Spleen (tissue), 11 donors: ENCODE measurements around the gene FREY1. TPM values are rescaled to one million over a fixed set of nuclear protein-coding genes. Genes with fewer than 3 reads are reported as not detected.

Source experiments
- DNase-seq: peaks from one replicate; pipeline ENCODE4 v3.0.0-alpha.2; 2020
- H3K27ac ChIP-seq, 8 donors: fragments of 200-600 bp; sonication (generic) in 7 of 8; 1 replicate in 4 of 8; 2 replicates in 4 of 8; pipeline versions ENCODE4 v1.5.0 to v1.8.0; 2016 to 2021; ENCODE audit warnings: inconsistent platforms in 4 of 8, mild to moderate bottlenecking in 4 of 8, moderate library complexity in 1 of 8
- H3K27me3 ChIP-seq, 7 donors: fragments of 200-600 bp; sonication (generic) in 6 of 7; replicated peaks in 1 of 7; 1 replicate in 4 of 7; 2 replicates in 3 of 7; pipeline versions ENCODE4 v1.5.0 to v1.8.0; 2016 to 2021; ENCODE audit warnings: inconsistent platforms in 3 of 7, mild to moderate bottlenecking in 1 of 7
- H3K36me3 ChIP-seq, 6 donors: fragments of 200-600 bp; sonication (generic) in 5 of 6; 1 replicate in 4 of 6; 2 replicates in 2 of 6; pipeline versions ENCODE4 v1.5.0 to v1.8.0; 2016 to 2021; ENCODE audit warnings: inconsistent platforms in 2 of 6
- H3K4me1 ChIP-seq, 6 donors: fragments of 200-600 bp; sonication (generic) in 5 of 6; 1 replicate in 3 of 6; 2 replicates in 3 of 6; pipeline versions ENCODE4 v1.5.0 to v1.8.0; 2016 to 2021; ENCODE audit warnings: inconsistent platforms in 3 of 6
- H3K4me3 ChIP-seq, 8 donors: fragments of 200-600 bp; sonication (generic) in 7 of 8; 1 replicate in 4 of 8; 2 replicates in 4 of 8; pipeline versions ENCODE4 v1.5.0 to v1.8.0; 2016 to 2021; ENCODE audit warnings: inconsistent platforms in 4 of 8, mild to moderate bottlenecking in 4 of 8, moderate library complexity in 2 of 8
- H3K9me3 ChIP-seq, 8 donors: fragments of 200-600 bp; sonication (generic) in 7 of 8; 1 replicate in 4 of 8; 2 replicates in 4 of 8; pipeline versions ENCODE4 v1.5.0 to v1.8.0; 2016 to 2021; ENCODE audit warnings: inconsistent platforms in 4 of 8
- POLR2A ChIP-seq, 3 donors: fragments of 450-650 bp; IDR thresholded peaks; one replicate each; pipeline ENCODE4 v1.5.1; 2017; ENCODE audit warnings: antibody characterized with exemption in 3 of 3, mild to moderate bottlenecking in 1 of 3
- POLR2AphosphoS5 ChIP-seq, 3 donors: sonication (generic); formaldehyde crosslinking; IDR thresholded peaks; one replicate each; pipeline ENCODE4 v1.5.1; 2017; ENCODE audit warnings: antibody characterized with exemption in 3 of 3
- WGBS, 5 donors: extraction: QIAGEN DNeasy Blood & Tissue Kit in 3 of 5; methylation state at CpG; one replicate each; pipeline versions ENCODE4 v1.1.5 to v1.1.7; 2013 to 2018; 5-methylcytosine and 5-hydroxymethylcytosine counted together
- intact Hi-C: fragments of 100-400 bp; cut with DNase I; formaldehyde crosslinking; loops from one replicate; pipeline ENCODE4 v1.15.0; 2023; ENCODE audit warnings: low total_unique reads
- polyA plus RNA-seq, 3 donors: library from polyadenylated mRNA; stranded (reverse); fragments of 200-250 nt; gene quantifications; one replicate each; pipeline ENCODE4 v1.2.1, GENCODE V29; 2013
- total RNA-seq, 7 donors: library from RNA; depleted of rRNA in 3 of 7; stranded (reverse); fragments of >200 nt in 3 of 7; fragmentation: NEBNext Ultra II Directional in 4 of 7; extraction: Animal tissue kit (Norgen Biotek cat#: 25700) in 4 of 7; gene quantifications; one replicate each; pipeline versions ENCODE4 v1.1.0 to v1.2.1, GENCODE V29; 2016 to 2021
- TF ChIP-seq, protein P1 (sequence below), 11 experiments: fragments of 200-600 bp in 7 of 11; fragments of 450-650 bp in 4 of 11; sonication (generic) in 4 of 11; IDR thresholded peaks in 8 of 11; conservative IDR thresholded peaks in 3 of 11; 1 replicate in 7 of 11; 2 replicates in 4 of 11; pipeline versions ENCODE4 v1.4.0 to v1.8.0; 2016 to 2021; ENCODE audit warnings: antibody characterized with exemption in 11 of 11, inconsistent platforms in 4 of 11, mild to moderate bottlenecking in 1 of 11
- donor health status: healthy with polysubstance abuse.
- donor health status: DM: no; HTN: no; CAD: no; lungs with moderate emphysema.
- donor health status: DM: no; HTN: no; CAD: no.
- donor health status: Bipolar disorder and iron deficiency.
- donor health status: healthy.
- donor health status: DM: no; HTN: no; CAD: no.
- donor health status: DM: yes; HTN: yes; CAD: no.

FREY1 gene
- total and polyA plus RNA-seq, 10 donors: 0.13 to 2.0 (median 0.79) TPM; not detected in 2

- Histone ChIP-seq H3K9me3 (no peaks in the 10 kb centered on the region), H3K27ac (peak overlapping the region in 3 of 8 donors; percentile 24 to 86 (median 80)), H3K36me3 (peaks cover 0 to 23% (median 6%) of the 10 kb centered on the region in 6 donors), H3K4me3 (no peak overlapping the region), H3K27me3 (peaks cover 0 to 36% (median 12%) of the 10 kb centered on the region in 7 donors), H3K4me1 (peaks cover 9 to 80% (median 50%) of the 10 kb centered on the region in 6 donors)
- TF ChIP-seq POLR2A (IDR thresholded peaks at IDR 0.05): no peak
- TF ChIP-seq POLR2AphosphoS5 (IDR thresholded peaks at IDR 0.05): peak; percentile 18 to 61 (median 27)
- 31 to 60% (median 37%) methylated on average over 12 to 15 of the region's 15 CpGs for WGBS, 5 donors
- intact Hi-C loops: no loop called here
- peak; percentile 78 for DNase-seq
Observed at GRCh38 chr11:45927332-45927683, 20.2 kb upstream of the FREY1 start.

- peak overlapping the region in 3 of 8 donors; percentile 24 to 86 (median 80) for H3K27ac ChIP-seq
- H3K4me1 ChIP-seq: peaks cover 12 to 80% (median 51%) of the 10 kb centered on the region in 6 donors
- TF ChIP-seq POLR2AphosphoS5 (IDR thresholded peaks at IDR 0.05) (peak in 1 of 3 donors; percentile 1), POLR2A (IDR thresholded peaks at IDR 0.05) (no peak)
- TF ChIP-seq, protein P1, sequence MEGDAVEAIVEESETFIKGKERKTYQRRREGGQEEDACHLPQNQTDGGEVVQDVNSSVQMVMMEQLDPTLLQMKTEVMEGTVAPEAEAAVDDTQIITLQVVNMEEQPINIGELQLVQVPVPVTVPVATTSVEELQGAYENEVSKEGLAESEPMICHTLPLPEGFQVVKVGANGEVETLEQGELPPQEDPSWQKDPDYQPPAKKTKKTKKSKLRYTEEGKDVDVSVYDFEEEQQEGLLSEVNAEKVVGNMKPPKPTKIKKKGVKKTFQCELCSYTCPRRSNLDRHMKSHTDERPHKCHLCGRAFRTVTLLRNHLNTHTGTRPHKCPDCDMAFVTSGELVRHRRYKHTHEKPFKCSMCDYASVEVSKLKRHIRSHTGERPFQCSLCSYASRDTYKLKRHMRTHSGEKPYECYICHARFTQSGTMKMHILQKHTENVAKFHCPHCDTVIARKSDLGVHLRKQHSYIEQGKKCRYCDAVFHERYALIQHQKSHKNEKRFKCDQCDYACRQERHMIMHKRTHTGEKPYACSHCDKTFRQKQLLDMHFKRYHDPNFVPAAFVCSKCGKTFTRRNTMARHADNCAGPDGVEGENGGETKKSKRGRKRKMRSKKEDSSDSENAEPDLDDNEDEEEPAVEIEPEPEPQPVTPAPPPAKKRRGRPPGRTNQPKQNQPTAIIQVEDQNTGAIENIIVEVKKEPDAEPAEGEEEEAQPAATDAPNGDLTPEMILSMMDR (IDR thresholded peaks at IDR 0.05 in 8 of 11, conservative IDR thresholded peaks at IDR 0.05 in 3 of 11): no peak
- H3K27me3 ChIP-seq: peaks cover 0 to 42% (median 18%) of the 10 kb centered on the region in 7 donors
- H3K9me3 ChIP-seq: no peaks in the 10 kb centered on the region
- 84 to 94% (median 91%) methylated on average over 12 of the region's 12 CpGs for WGBS, 5 donors
- no peak overlapping the region for H3K4me3 ChIP-seq
- intact Hi-C loops: no loop called here
- H3K36me3 ChIP-seq: peaks cover 0 to 18% (median 1%) of the 10 kb centered on the region in 6 donors
- peak; percentile 79 for DNase-seq
Observed at GRCh38 chr11:45926536-45927331, 19.7 kb upstream of the FREY1 start.

DNA sequence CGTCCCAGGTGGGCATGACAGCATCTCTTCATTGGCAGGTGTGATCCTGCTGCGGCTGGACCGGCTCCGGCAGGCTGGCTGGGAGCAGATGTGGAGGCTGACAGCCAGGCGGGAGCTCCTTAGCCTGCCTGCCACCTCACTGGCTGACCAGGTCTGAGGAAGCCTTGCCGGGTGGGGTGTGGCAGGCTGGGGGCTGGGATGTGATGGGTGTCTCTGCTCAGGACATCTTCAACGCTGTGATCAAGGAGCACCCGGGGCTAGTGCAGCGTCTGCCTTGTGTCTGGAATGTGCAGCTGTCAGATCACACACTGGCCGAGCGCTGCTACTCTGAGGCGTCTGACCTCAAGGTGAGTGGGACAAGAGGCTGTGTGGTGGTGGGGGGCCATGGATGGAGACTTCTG lies 18.9 kb upstream of the FREY1 start:
- H3K4me3 ChIP-seq: no peak overlapping the region
- intact Hi-C loops: no loop called here
- peaks cover 0 to 49% (median 20%) of the 10 kb centered on the region in 7 donors for H3K27me3 ChIP-seq
- TF ChIP-seq, protein P1 (IDR thresholded peaks at IDR 0.05 in 8 of 11, conservative IDR thresholded peaks at IDR 0.05 in 3 of 11): no peak
- TF ChIP-seq POLR2A (IDR thresholded peaks at IDR 0.05) (no peak), POLR2AphosphoS5 (IDR thresholded peaks at IDR 0.05) (no peak)
- H3K9me3 ChIP-seq: no peaks in the 10 kb centered on the region
- H3K27ac ChIP-seq: peak overlapping the region in 1 of 8 donors; percentile 86
- H3K36me3 ChIP-seq: peaks cover 0 to 10% (median 0%) of the 10 kb centered on the region in 6 donors
- WGBS, 5 donors: 82 to 86% (median 84%) methylated on average over 10 to 12 of the region's 12 CpGs
- peak; percentile 74 for DNase-seq
- H3K4me1 ChIP-seq: peaks cover 12 to 80% (median 46%) of the 10 kb centered on the region in 6 donors

DNA sequence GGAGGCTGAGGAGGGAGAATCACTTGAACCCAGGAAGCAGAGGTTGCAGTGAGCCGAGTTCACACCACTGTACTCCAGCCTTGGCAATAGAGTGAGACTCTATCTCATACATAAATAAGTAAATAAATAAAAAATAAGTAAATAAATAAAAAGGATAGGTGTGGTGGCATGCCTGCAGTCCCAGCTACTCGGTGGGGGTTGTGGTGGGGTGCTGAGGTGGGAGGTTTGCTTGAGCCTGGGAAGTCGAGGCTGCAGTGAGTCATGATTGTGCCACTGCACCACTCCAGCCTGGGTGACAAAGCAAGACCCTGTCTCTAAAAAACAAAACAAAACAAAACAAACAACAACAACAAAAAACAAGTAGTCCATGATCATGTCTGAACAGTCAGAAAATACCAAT lies 18.5 kb upstream of the FREY1 start:
- no peak for DNase-seq
- Histone ChIP-seq H3K27ac (no peak overlapping the region), H3K27me3 (peaks cover 0 to 52% (median 20%) of the 10 kb centered on the region in 7 donors), H3K36me3 (peaks cover 0 to 6% (median 0%) of the 10 kb centered on the region in 6 donors), H3K9me3 (no peaks in the 10 kb centered on the region), H3K4me1 (peaks cover 11 to 80% (median 41%) of the 10 kb centered on the region in 6 donors), H3K4me3 (no peak overlapping the region)
- intact Hi-C loops: no loop called here
- TF ChIP-seq, protein P1 (IDR thresholded peaks at IDR 0.05 in 8 of 11, conservative IDR thresholded peaks at IDR 0.05 in 3 of 11): no peak
- no peak for TF ChIP-seq POLR2A (IDR thresholded peaks at IDR 0.05)
- TF ChIP-seq POLR2AphosphoS5 (IDR thresholded peaks at IDR 0.05): no peak
- 75 to 85% (median 76%) methylated on average over 3 of the region's 3 CpGs for WGBS, 5 donors
